K562 (cell line): ENCODE measurements around the gene UQCC5. TPM values are rescaled to one million over a fixed set of nuclear protein-coding genes. Genes with fewer than 3 reads are reported as not detected.

Source experiments
- ATAC-seq: fragments of 200-7000 bp; cut with Tn5 transposase; 3 replicates; pipeline ENCODE4 v1.9.1; 2020; ENCODE audit warnings: moderate library complexity
- BruUV-seq: library from RNA; stranded (reverse); fragments of 400-500 nt; replicated peaks from 2 replicates; lab custom pipeline; 2021; lab: Mats Ljungman, UMichigan
- CTCF ChIA-PET: fragments of 300-600 bp; formaldehyde crosslinking; extraction: SDS; loops from one replicate; lab custom pipeline; 2021; ENCODE audit warnings: low intra/inter-chr PET ratio; lab: Yijun Ruan, JAX
- POLR2A ChIA-PET: fragments of 300-600, 350-650 bp; sonication (Branson Sonifier 250); formaldehyde crosslinking; extraction: SDS; loops from one replicate; lab custom pipeline; 2021; ENCODE audit warnings: antibody characterized with exemption, inconsistent platforms; lab: Yijun Ruan, JAX
- DNase-seq, 4 experiments: peaks; one replicate each; pipeline versions ENCODE4 v3.0.0 to v3.0.0-alpha.2; 2011 to 2018; ENCODE audit warnings: low spot score in 3 of 4, mixed read lengths in 3 of 4; ENCODE audit errors: extremely low read depth in 1 of 4
- FAIRE-seq: peaks from 2 replicates; lab custom pipeline; 2011; peaks lifted over from hg19 to GRCh38; lab: Jason Lieb, UNC
- H2AFZ ChIP-seq: 2 replicates; pipeline ENCODE4 v1.6.0; 2011; ENCODE audit warnings: low read depth, low read length, control low read depth, inconsistent platforms
- H3K27ac ChIP-seq: fragments of 200-600 bp; 3 replicates; pipeline ENCODE4 v1.8.0; 2011; ENCODE audit warnings: low read depth, mild to moderate bottlenecking, control low read depth, inconsistent platforms, low read length, moderate library complexity, mixed read lengths; ENCODE audit errors: extremely low read depth
- H3K27me3 ChIP-seq, 2 experiments: fragments of 300-600 bp in 1 of 2; 2 replicates in 1 of 2; 3 replicates in 1 of 2; pipeline versions ENCODE4 v1.6.0 to v1.8.0; 2011; ENCODE audit warnings: inconsistent platforms in 2 of 2, low read length in 2 of 2, mild to moderate bottlenecking in 1 of 2, mixed read lengths in 1 of 2, moderate library complexity in 1 of 2; ENCODE audit not compliant: control insufficient read depth in 2 of 2, insufficient read depth in 2 of 2
- H3K36me3 ChIP-seq: fragments of 300-600 bp; 3 replicates; pipeline ENCODE4 v1.8.0; 2011; ENCODE audit warnings: mild to moderate bottlenecking, low read length, inconsistent platforms; ENCODE audit not compliant: control insufficient read depth, insufficient read depth
- H3K4me1 ChIP-seq, 2 experiments: fragments of 200-600 bp in 1 of 2; replicated peaks in 1 of 2; 2 replicates in 1 of 2; 3 replicates in 1 of 2; pipeline versions ENCODE4 v1.5.1 to v1.8.0; 2011; ENCODE audit warnings: inconsistent platforms in 2 of 2, low read length in 2 of 2, mild to moderate bottlenecking in 1 of 2, mixed read lengths in 1 of 2, moderate library complexity in 1 of 2; ENCODE audit not compliant: control insufficient read depth in 2 of 2, insufficient read depth in 2 of 2
- H3K4me2 ChIP-seq: 2 replicates; pipeline ENCODE4 v1.6.1; 2011; ENCODE audit warnings: low read length, control low read depth, inconsistent platforms, mixed read lengths; ENCODE audit not compliant: insufficient read depth
- H3K4me3 ChIP-seq: fragments of 200-600 bp; sonication (generic), shearing (Covaris generic); 2 replicates; pipeline ENCODE4 v1.5.1; 2016; ENCODE audit warnings: control low read depth, inconsistent platforms
- H3K79me2 ChIP-seq: fragments of 200-600 bp; 3 replicates; pipeline ENCODE4 v1.8.0; 2011; ENCODE audit warnings: low read length, inconsistent platforms; ENCODE audit not compliant: control insufficient read depth, insufficient read depth
- H3K9ac ChIP-seq, 2 experiments: 2 replicates each; pipeline versions ENCODE4 v1.6.0 to v1.6.1; 2011; ENCODE audit warnings: low read depth in 2 of 2, low read length in 2 of 2, control low read depth in 1 of 2, inconsistent platforms in 1 of 2, mild to moderate bottlenecking in 1 of 2, mixed read lengths in 1 of 2; ENCODE audit not compliant: insufficient read depth in 1 of 2
- H3K9me1 ChIP-seq: one replicate; pipeline ENCODE4 v1.6.0; 2011; ENCODE audit warnings: inconsistent platforms, mild to moderate bottlenecking, low read length, moderate library complexity; ENCODE audit not compliant: control insufficient read depth, insufficient read depth
- H3K9me3 ChIP-seq: replicated peaks from 2 replicates; pipeline ENCODE4 v1.5.1; 2011; ENCODE audit warnings: low read depth, low read length, inconsistent platforms; ENCODE audit not compliant: control insufficient read depth, insufficient read depth
- H4K20me1 ChIP-seq: replicated peaks from 2 replicates; pipeline ENCODE4 v1.6.1; 2011; ENCODE audit warnings: low read length, inconsistent platforms, mixed read lengths; ENCODE audit not compliant: control insufficient read depth, insufficient read depth
- CTBP1 ChIP-seq: fragments of 450-650 bp; IDR thresholded peaks from 2 replicates; pipeline ENCODE4 v1.6.1; 2016; ENCODE audit warnings: borderline replicate concordance
- GABPB1 ChIP-seq: sonication (generic); formaldehyde crosslinking; IDR thresholded peaks from 2 replicates; pipeline ENCODE4 v1.8.0; 2022; ENCODE audit warnings: mild to moderate bottlenecking, missing genetic modification reagents
- HMGXB4 ChIP-seq: sonication (generic); formaldehyde crosslinking; IDR thresholded peaks from 2 replicates; pipeline ENCODE4 v1.8.1; 2023; ENCODE audit warnings: mild to moderate bottlenecking, missing genetic modification reagents
- JUN ChIP-seq, 2 experiments: sonication (generic) in 1 of 2; formaldehyde crosslinking in 1 of 2; IDR thresholded peaks; 2 replicates each; pipeline versions ENCODE4 v1.6.1 to v1.8.0; 2012 to 2022; ENCODE audit warnings: borderline replicate concordance in 2 of 2, mild to moderate bottlenecking in 2 of 2, improper control_type of control experiment in 1 of 2, low read depth in 1 of 2, low read length in 1 of 2, missing genetic modification reagents in 1 of 2
- KAT2B ChIP-seq: IDR thresholded peaks from one replicate; pipeline ENCODE4 v1.6.1; 2012; ENCODE audit warnings: low read depth, mild to moderate bottlenecking, control low read depth, inconsistent platforms, low read length, moderate library complexity
- MYC ChIP-seq, 2 experiments: fragments of 250-450 bp in 1 of 2; sonication (Bioruptor Pico) in 1 of 2; IDR thresholded peaks; 2 replicates each; pipeline versions ENCODE4 v1.5.1 to v1.6.1; 2012 to 2021; ENCODE audit warnings: low read depth in 2 of 2, borderline replicate concordance in 1 of 2, improper control_type of control experiment in 1 of 2, low read length in 1 of 2, mild to moderate bottlenecking in 1 of 2, moderate library complexity in 1 of 2
- NCOA6 ChIP-seq: fragments of 450-650 bp; IDR thresholded peaks from 2 replicates; pipeline ENCODE4 v1.6.1; 2017; ENCODE audit warnings: mild to moderate bottlenecking
- RB1 ChIP-seq: fragments of 450-650 bp; IDR thresholded peaks from 2 replicates; pipeline ENCODE4 v1.6.1; 2017; ENCODE audit warnings: low read depth, mild to moderate bottlenecking
- RBBP5 ChIP-seq: fragments of 200-600 bp; sonication (generic); IDR thresholded peaks from 2 replicates; pipeline ENCODE4 v1.6.1; 2012; ENCODE audit warnings: borderline replicate concordance, mild to moderate bottlenecking, low read length, control low read depth, inconsistent platforms; ENCODE audit not compliant: insufficient read depth, poor library complexity, severe bottlenecking
- SAFB2 ChIP-seq: fragments of 200-400 bp; formaldehyde crosslinking; IDR thresholded peaks from 2 replicates; pipeline ENCODE4 v1.6.1; 2018; ENCODE audit warnings: borderline replicate concordance, low read length, low read depth, moderate library complexity; ENCODE audit not compliant: severe bottlenecking
- SIRT6 ChIP-seq: IDR thresholded peaks from one replicate; pipeline ENCODE4 v1.6.1; 2012; ENCODE audit warnings: low read depth, mild to moderate bottlenecking, control low read depth, inconsistent platforms, low read length, moderate library complexity
- TEAD4 ChIP-seq, 2 experiments: sonication (generic) in 1 of 2; formaldehyde crosslinking in 1 of 2; IDR thresholded peaks; 2 replicates each; pipeline versions ENCODE4 v1.6.1 to v1.8.0; 2012 to 2022; ENCODE audit warnings: borderline replicate concordance in 1 of 2, inconsistent platforms in 1 of 2, low read length in 1 of 2, mild to moderate bottlenecking in 1 of 2, missing genetic modification reagents in 1 of 2
- TGIF2 ChIP-seq: sonication (generic); formaldehyde crosslinking; IDR thresholded peaks from 2 replicates; pipeline ENCODE4 v1.8.1; 2022; ENCODE audit warnings: mild to moderate bottlenecking, missing genetic modification reagents, moderate library complexity
- ZBED1 ChIP-seq: IDR thresholded peaks from 2 replicates; pipeline ENCODE4 v1.6.1; 2014
- ZKSCAN1 ChIP-seq: fragments of 150-350 bp; IDR thresholded peaks from 2 replicates; pipeline ENCODE4 v1.6.1; 2016; ENCODE audit warnings: low read depth, low read length
- ZNF696 ChIP-seq: fragments of 250-450 bp; sonication (Bioruptor Pico); conservative IDR thresholded peaks from 2 replicates; pipeline ENCODE4 v1.4.0; 2020; ENCODE audit warnings: mild to moderate bottlenecking, moderate library complexity
- ZNF778 ChIP-seq: fragments of 450-650 bp; formaldehyde crosslinking; IDR thresholded peaks from 2 replicates; pipeline ENCODE4 v1.4.0; 2020; ENCODE audit warnings: mild to moderate bottlenecking, moderate library complexity
- ZNF830 ChIP-seq: fragments of 250-450 bp; sonication (Bioruptor Pico); IDR thresholded peaks from 2 replicates; pipeline ENCODE4 v1.5.0; 2021; ENCODE audit warnings: mild to moderate bottlenecking
- whole genome bisulfite sequencing: fragments of 100-300 bp; shearing (Covaris generic); methylation state at CpG from one replicate; pipeline ENCODE4 v1.1.6; 2016; ENCODE audit warnings: low coverage, mixed read lengths; ENCODE audit not compliant: insufficient coverage; ENCODE audit errors: missing lambda C conversion rate; 5-methylcytosine and 5-hydroxymethylcytosine counted together
- in situ Hi-C: fragments of 300-500 bp; cut with MboI; formaldehyde crosslinking; loops from 4 replicates; pipeline ENCODE4 v1.15.0; 2018; ENCODE audit warnings: inconsistent platforms, mixed read lengths
- intact Hi-C: fragments of 100-400 bp; cut with micrococcal nuclease; formaldehyde crosslinking; loops from 2 replicates; pipeline ENCODE4 v1.14.2; 2022
- polyA plus RNA-seq, 8 experiments: library from polyadenylated mRNA; depleted of rRNA in 4 of 8; stranded (reverse) in 5 of 8; unstranded in 3 of 8; fragments of >200 nt; fragmentation: Nextera tagmentation in 2 of 8; fragmentation: Illumina TruSeq in 1 of 8; extraction: Ambion mirVana in 2 of 8; extraction: Trizol in 1 of 8; gene quantifications; 2 replicates each; pipeline versions ENCODE4 v1.2.1 to v1.2.3, GENCODE V29; 2011 to 2014; ENCODE audit warnings: inconsistent platforms in 1 of 8, missing spikeins in 1 of 8
- total RNA-seq, 7 experiments: library from RNA; depleted of rRNA in 6 of 7; stranded (reverse); fragments of >200 nt in 6 of 7; fragmentation: Illumina TruSeq in 2 of 7; extraction: Trizol in 2 of 7; gene quantifications; 2 replicates each; pipeline versions ENCODE4 v1.2.1 to v1.2.3, GENCODE V29; 2011 to 2021; ENCODE audit warnings: low replicate concordance in 1 of 7

The UQCC5 gene
- total and polyA plus RNA-seq, 9 of the 15 experiments (the other 6 are each of a cell fraction or from before 2014, with no cell fraction given), result 10.2 to 55.4 (median 33.8) TPM

GRCh38 chr3:52541050-52541449, 4.6 kb downstream of the UQCC5 start:
- intact Hi-C loops (no loop called here), in situ Hi-C loops (no loop called here)
- no peaks in the 10 kb centered on the region for H3K9me3 ChIP-seq
- ChIA-PET POLR2A (interaction anchor here (2.9 kb wide), 1 partner anchor 11 kb away, joined by 10 read pairs; no protein-coding TSS in a partner anchor), CTCF (no interaction called here)
- H3K4me2 ChIP-seq, result no peak overlapping the region
- no TSS peak for BruUV-seq
- H3K9me1 ChIP-seq, result no peaks in the 10 kb centered on the region
- no peak overlapping the region for H3K27ac ChIP-seq
- ATAC-seq (no peak), FAIRE-seq (no peak), DNase-seq (no peak)
- H2AFZ ChIP-seq, result no peak overlapping the region
- peaks cover 19% of the 10 kb centered on the region for H4K20me1 ChIP-seq
- H3K27me3 ChIP-seq, result no peaks in the 10 kb centered on the region
- peaks cover 54% of the 10 kb centered on the region; the same call in 2 of the 3 replicates for H3K36me3 ChIP-seq
- TF ChIP-seq SIRT6, result no peak
- TF ChIP-seq RB1, result no peak
- no peak for TF ChIP-seq ZNF778
- no peak for TF ChIP-seq ZNF696 (CRISPR knock-in tag)
- TF ChIP-seq TGIF2 (CRISPR knock-in tag), result no peak
- no peak for TF ChIP-seq KAT2B
- no peak for TF ChIP-seq MYC (IDR thresholded peaks at IDR 0.05; ENCODE audit: low read depth, low read length)
- no peak for TF ChIP-seq MYC (CRISPR knock-in tag; IDR thresholded peaks at IDR 0.05; ENCODE audit: borderline replicate concordance, low read depth)
- TF ChIP-seq RBBP5, result no peak
- TF ChIP-seq GABPB1, result no peak
- no peak for TF ChIP-seq TEAD4 (IDR thresholded peaks at IDR 0.05; ENCODE audit: low read length)
- TF ChIP-seq TEAD4 (CRISPR knock-in tag; IDR thresholded peaks at IDR 0.05; ENCODE audit: borderline replicate concordance), result no peak
- TF ChIP-seq JUN (IDR thresholded peaks at IDR 0.05; ENCODE audit: borderline replicate concordance, low read depth, low read length), result no peak
- no peak for TF ChIP-seq JUN (CRISPR knock-in tag; IDR thresholded peaks at IDR 0.05; ENCODE audit: borderline replicate concordance)
- TF ChIP-seq ZBED1, result no peak
- TF ChIP-seq CTBP1, result no peak
- no peak for TF ChIP-seq ZKSCAN1
- no peak for TF ChIP-seq SAFB2
- no peak for TF ChIP-seq HMGXB4 (CRISPR knock-in tag)
- no peak for TF ChIP-seq NCOA6
- TF ChIP-seq ZNF830, result no peak
- H3K9ac ChIP-seq, result no peak overlapping the region
- H3K4me1 ChIP-seq, result peaks cover 13 to 15% of the 10 kb centered on the region in 2 experiments
- H3K79me2 ChIP-seq, result peaks cover 48% of the 10 kb centered on the region
- no peak overlapping the region for H3K4me3 ChIP-seq
- WGBS, result 89% methylated on average over 2 of the region's 2 CpGs
